GM21825 (cell line): ENCODE data around the gene ZNF839.
"Not testable (repeated sequence)": the region's sequence is repeated elsewhere in the genome, so short reads cannot be mapped to it uniquely, and the experiment has no call there.

Experiments
- ATAC-seq: cut with Tn5 transposase; IDR thresholded peaks from one replicate; pipeline ENCODE4 v1.9.1; 2021; ENCODE audit warnings: mild to moderate bottlenecking, moderate library complexity; ENCODE audit not compliant: unreplicated experiment

Gene ZNF839

DNA sequence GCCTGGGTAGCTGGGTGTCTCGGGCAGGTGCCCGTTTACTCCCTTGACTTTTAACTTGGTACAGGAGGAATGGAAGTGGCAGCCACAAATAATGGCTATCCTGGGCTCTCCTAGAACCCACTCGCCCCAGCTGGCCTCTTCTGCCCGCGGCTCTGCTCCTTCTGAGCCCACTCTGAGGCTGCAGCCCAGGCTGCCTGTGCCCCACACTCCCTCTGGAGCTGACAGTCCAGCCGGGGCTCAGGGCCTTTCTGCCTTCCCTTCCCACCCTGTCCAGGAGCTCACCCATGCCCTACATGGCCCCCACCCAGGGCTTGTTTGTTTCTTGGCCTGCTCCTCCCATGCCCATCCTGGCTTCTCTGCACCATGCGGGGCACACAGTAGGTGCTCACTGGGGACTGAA lies 15.6 kb downstream of the ZNF839 start:
- no peak for ATAC-seq

- ATAC-seq = no peak
Measured at GRCh38 chr14:102338724-102339123, 19.2 kb downstream of the ZNF839 start.

- ATAC-seq = no peak
Measured at GRCh38 chr14:102341566-102341965, 22.0 kb downstream of the ZNF839 start.

DNA sequence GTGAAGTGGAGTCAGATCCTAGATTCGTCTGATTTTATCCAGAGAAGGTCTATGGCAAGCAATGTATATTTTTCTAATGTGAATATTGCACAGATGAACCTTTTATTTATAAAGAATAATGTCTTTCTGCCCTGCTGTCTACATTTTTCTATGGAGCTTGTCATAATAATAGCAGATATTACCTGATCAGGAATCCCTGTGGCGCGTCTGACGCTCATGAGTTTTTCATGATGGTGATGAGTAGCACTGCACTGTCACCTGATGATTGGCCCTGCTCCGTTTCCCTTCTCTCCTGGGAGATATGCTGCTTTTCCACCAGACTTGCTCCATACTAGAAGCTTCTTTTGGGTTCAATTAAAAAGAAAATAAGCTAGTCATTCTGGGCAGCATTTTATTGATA lies 22.7 kb downstream of the ZNF839 start:
- ATAC-seq = no peak

- no peak for ATAC-seq
Measured at GRCh38 chr14:102344084-102344483, 24.5 kb downstream of the ZNF839 start.

GRCh38 chr14:102344485-102344884 lies 24.9 kb downstream of the ZNF839 start:
- no peak for ATAC-seq

DNA sequence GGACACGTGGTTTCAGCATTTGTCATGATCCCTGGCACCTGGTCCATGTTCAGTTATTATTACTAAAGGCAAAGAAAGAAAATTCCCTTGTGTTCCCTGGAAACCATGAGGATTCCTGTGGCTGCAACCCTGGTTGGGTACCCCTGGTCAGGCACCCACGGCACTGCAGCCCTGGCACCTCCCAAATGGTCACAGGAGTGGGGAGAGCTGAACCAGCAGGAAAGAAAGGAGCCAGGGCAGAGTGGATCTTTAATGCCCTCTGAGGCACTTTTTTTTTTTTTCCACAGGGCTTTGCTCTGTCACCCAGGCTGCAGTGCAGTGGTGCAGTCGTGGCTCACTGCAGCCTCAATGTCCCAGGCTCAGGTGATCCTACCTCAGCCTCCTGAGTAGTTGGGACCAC lies 25.7 kb downstream of the ZNF839 start:
- no peak for ATAC-seq

GRCh38 chr14:102346645-102347044 lies 27.1 kb downstream of the ZNF839 start:
- ATAC-seq = no peak

GRCh38 chr14:102348376-102348775 lies 28.8 kb downstream of the ZNF839 start:
- ATAC-seq = no peak

DNA sequence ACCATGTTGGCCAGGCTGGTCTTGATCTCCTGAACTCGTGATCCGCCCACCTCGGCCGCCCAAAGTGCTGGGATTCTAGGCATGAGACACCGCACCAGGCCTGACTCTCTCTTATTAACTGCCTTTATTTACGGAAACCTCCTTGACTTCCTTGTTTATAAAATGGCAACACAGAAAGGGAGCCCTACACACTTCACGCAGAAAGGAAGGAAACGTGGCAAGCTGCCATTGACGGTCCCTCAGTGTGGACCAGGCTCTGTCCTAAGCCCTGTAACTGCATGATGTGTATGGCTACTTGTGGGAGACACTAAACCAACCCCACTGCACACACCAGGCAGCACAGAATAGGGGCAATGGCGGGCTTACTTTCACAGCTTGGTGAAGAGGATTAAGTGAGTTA lies 31.5 kb downstream of the ZNF839 start:
- ATAC-seq = no peak

DNA sequence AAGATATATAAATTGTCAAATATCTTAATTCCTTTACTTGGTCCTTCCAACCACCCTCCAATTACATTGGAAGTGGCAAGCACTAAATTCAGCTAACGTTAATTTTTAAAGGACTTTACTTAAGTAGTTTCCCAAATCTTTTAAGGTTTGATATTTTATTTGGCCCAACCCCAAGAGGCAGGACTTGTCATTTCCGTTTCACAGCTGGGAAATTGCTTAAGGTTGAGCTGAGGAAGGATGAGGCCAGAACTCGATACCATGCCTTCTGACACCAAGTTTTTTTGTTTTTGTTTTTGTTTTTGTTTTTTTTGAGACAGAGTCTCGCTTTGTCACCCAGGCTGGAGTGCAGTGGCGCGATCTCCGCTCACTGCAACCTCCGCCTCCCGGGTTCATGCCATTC lies 32.0 kb downstream of the ZNF839 start:
- ATAC-seq = not testable (repeated sequence)

GRCh38 chr14:102352213-102352612 lies 32.7 kb downstream of the ZNF839 start:
- no peak for ATAC-seq

DNA sequence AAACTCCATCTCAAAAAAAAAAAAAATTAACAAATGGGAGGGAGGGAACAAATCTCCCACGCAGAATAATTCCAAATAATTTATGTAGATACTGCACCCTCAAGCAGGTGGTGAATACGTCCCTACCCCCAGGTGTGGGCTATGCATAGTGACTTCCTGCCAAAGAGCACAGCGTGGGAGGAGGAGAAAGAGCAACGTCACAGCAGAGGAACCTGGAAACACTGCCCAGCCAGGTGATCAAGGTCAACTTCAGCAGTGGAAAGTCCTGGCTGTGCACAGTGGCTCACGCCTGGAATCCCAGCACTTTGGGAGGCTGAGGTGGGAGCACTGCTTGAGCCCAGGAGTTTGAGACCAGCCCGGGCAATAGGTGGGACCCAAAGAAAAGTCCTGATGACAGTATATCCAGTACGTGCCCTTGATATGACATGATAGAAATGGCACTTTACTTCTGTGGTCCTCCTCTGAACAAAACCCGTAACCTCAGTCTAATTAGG lies 33.6 kb downstream of the ZNF839 start:
- ATAC-seq = no peak

DNA sequence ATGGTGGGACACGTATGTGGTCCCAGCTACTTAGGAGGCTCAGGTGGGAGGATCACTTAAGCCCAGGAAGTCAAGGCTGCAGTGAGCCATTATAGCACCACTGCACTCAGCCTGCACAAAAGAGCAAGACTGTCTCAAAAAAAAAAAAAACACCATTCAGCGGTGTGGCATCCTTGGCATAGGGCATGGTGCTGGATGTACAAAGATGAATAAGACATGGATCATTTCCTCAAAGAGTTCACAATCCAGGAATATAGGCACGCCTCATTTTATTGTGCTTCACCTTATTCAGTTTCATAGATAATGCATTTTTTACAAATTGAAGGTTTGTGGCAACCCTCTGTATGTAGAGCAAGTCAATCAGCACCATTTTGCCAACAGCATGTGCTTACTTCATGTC lies 36.7 kb downstream of the ZNF839 start:
- no peak for ATAC-seq

GRCh38 chr14:102359341-102359740 lies 39.8 kb downstream of the ZNF839 start:
- ATAC-seq = no peak

GRCh38 chr14:102360388-102360787 lies 40.8 kb downstream of the ZNF839 start:
- ATAC-seq = no peak

DNA sequence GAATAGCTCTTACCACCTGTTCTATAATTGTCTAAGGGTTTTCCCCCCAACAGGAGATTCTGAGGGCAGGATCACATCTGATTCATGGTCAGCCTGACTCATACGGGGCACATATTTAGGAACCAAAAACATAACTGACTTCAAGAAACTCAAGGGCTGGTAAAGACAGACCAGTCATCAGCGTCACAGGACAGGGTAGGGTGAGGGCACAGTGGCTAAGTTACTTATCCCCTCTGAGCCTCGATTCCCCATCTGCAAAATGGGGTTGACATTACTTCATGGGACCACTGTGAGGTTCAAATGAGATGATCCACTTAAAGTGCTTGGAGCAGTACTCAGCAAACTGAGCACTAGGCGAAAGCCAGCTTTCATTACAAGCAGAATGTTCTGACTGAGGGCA lies 42.5 kb downstream of the ZNF839 start:
- peak; percentile 32 for ATAC-seq

DNA sequence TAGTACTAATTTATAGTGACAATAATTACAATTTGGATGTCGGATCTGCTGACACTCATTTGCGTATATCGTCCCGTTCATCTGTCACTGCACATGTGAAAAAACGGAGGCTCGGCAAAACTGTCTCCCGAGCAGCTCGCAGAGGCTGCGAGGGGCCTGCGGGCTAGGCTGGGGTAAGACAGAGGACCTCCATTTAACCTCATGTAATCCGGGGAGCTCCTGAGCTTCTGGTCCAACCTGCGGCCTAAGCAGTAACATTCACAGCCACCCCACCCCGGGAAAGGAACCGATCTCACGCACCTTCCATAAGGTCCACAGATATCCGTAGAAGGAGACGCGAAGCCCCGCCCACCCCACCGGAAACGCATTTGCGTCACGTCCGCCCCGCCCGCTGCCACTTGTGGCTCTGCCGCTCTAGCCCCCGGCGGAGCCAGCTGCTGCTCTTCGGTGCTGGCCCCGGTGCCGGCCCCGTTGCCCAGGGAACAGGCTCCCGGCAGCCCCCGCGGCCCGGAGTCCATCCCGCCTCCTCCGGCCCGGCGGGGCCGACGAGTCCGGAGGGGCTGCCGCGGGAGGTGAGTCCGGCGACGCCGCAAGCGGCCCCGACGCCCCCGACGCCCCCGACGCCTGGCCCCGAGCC lies 43.1 kb downstream of the ZNF839 start, which contains the start of the genes CINP and TECPR2:
Gene CINP, minus strand, starts transcription at position 346 of the 637 bp plus-strand sequence. Its CDS starts 39 bp downstream, at position 307.
Gene TECPR2, plus strand, starts transcription at position 397 of the 637 bp plus-strand sequence. CDS start 13,781 bp downstream, outside the sequence.
- peak; percentile 93 for ATAC-seq

DNA sequence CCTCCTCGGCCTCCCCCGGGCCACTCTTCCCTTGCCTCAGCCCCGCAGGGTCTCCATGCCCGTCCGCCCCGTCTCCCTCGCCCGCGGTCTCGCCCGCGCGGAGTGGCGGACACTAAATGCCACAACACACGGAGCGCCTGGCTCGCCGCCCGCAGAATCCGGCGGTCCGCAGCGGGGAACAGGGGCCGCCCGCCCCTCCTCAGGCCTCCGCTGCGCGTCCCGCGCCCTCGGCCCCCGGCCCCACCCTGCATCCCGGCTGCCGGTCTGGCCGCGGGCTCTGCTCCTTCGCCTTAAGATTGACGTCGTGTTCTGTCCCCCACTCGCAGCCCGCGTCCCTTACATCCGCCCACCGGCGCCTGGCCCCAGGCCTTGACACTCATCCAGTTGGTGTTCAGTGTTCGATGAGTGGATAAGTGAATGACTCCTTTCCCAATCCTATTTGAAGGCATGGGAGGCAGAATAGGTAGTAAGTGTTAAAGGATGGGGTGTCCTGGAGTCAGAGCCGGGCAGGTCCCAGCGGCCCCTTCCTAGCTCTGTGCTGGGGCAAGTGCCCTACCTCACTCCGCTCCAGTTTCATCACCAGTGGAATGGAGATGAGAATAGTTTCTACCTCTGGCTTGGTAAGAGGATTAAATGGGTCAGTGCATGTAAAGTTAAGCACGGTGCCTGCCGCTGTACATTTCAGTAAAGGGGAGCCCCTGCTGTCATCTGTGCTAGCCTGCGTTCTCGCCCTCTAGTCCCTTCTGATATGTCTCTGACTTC lies 43.8 kb downstream of the ZNF839 start:
- ATAC-seq = peak; percentile 22

DNA sequence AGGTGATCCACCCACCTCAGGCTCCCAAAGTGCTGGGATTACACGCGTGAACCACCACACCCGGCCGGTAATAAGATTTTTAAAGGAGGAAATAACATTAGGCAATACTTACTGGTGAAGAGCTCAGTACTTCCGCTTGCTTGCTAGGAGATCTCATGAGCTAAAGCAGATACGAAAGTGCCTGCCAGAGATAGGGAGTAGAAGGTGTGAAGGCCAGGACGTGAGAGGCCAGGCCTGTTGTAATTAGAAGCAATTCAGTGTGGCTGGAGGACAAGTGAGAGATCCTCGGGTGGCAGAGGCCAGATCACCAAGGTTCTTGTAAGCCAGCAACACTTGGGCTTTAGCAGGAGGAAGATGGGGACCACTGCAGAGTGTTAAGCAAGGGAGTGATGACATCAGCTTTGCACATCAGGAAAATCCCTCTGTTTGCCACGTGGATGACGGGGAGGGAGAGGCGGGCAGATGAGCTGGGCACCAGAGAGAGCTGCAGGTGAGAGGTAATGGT lies 50.8 kb downstream of the ZNF839 start:
- no peak for ATAC-seq

GRCh38 chr14:102371361-102371760 lies 51.8 kb downstream of the ZNF839 start:
- no peak for ATAC-seq

DNA sequence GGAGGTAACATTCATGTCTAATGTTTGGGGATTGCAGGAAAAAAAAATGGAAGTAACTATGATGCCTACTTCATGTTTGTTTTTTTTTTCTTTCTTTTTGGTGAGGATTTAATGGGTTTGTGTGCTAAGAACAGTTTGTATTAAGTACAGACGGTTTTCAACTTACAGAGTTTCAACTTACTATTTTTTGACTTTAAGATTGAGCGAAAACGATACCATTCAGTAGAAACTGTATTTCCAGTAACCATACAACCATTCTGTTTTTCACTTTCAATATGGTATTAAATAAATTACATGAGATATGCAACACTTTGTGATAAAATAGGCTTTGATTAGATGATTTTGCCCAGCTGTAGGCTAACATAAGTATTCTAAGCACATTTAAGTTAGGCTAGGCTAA lies 53.6 kb downstream of the ZNF839 start:
- no peak for ATAC-seq
